Subcutaneous preadipocyte (primary cell): ENCODE results near the gene CYP2C8. TPM values are rescaled to one million over a fixed set of nuclear protein-coding genes. Genes with fewer than 3 reads are reported as not detected.

ENCODE experiments used
- small RNA-seq: library from RNA; depleted of rRNA; stranded (forward); fragments of <200 nt; gene quantifications from one replicate; pipeline ENCODE3, GENCODE V24; 2012
- total RNA-seq: library from RNA; depleted of rRNA; stranded (reverse); fragments of >200 nt; gene quantifications from 2 replicates; pipeline ENCODE4 v1.2.3, GENCODE V29; 2012

Gene CYP2C8
- not detected in 2 replicates for total RNA-seq

GRCh38 chr10:95069286-95069685 is at the start of gene CYP2C8:
CYP2C8 (minus strand) TSS chr10:95069497; CDS start chr10:95069402, 95 bp downstream.

Small RNAs within 50 kb of the gene (small RNA-seq; reads per million reads assigned to genes)
- gene CYP2C60P = not detected

Other genes with a start within 250 kb of the CYP2C8 start
- gene CYP2C9, start 130.8 kb downstream of the CYP2C8 start, total RNA-seq = not detected in 2 replicates
- gene ACSM6, start 124.7 kb upstream of the CYP2C8 start, total RNA-seq = not detected in 2 replicates
- 9.9 and 11.7 TPM in 2 replicates for gene PDLIM1, start 221.5 kb upstream of the CYP2C8 start, total RNA-seq